DMS153 treated with DMSO at 0.1 percent for 48 hours (cell line): ENCODE results near the gene FBRS.
"Not testable (repeated sequence)": the region's sequence is repeated elsewhere in the genome, so short reads cannot be mapped to it uniquely, and the experiment has no call there.

ENCODE experiments used
- DNase-seq: peaks from one replicate; lab custom pipeline; 2025; ENCODE audit not compliant: unreplicated experiment; lab: John Stamatoyannopoulos, UW

FBRS gene

GRCh38 chr16:30663820-30664219 is 5.6 kb downstream of the FBRS start:
- no peak for DNase-seq

- DNase-seq, result no peak
These were observed 6.4 kb downstream of the FBRS start for GRCh38 chr16:30664616-30665109.

GRCh38 chr16:30665155-30665829 is 7.1 kb downstream of the FBRS start:
- DNase-seq, result no peak

- DNase-seq, result no peak
These were observed 7.6 kb downstream of the FBRS start for GRCh38 chr16:30665830-30666190.

DNA sequence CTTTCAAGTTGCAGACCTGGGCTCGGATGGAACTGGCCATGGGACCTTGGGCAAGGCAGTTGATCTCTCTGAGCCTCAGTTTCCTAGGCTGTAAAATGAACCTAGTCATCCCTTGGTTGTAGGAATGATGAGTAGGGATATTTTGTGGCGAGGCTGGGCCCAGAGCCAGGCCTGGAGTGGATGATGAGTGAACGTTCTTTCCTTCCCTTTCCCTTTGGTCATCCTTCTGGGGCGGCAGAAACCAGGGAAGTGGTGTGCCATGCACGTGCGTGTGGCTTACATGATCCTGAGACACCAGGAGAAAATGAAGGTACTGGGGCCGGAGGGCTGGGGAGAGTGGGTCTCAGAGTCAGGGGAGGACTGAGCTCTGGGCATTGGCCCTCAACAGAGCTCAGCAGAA is 8.4 kb downstream of the FBRS start:
- DNase-seq, result no peak

DNA sequence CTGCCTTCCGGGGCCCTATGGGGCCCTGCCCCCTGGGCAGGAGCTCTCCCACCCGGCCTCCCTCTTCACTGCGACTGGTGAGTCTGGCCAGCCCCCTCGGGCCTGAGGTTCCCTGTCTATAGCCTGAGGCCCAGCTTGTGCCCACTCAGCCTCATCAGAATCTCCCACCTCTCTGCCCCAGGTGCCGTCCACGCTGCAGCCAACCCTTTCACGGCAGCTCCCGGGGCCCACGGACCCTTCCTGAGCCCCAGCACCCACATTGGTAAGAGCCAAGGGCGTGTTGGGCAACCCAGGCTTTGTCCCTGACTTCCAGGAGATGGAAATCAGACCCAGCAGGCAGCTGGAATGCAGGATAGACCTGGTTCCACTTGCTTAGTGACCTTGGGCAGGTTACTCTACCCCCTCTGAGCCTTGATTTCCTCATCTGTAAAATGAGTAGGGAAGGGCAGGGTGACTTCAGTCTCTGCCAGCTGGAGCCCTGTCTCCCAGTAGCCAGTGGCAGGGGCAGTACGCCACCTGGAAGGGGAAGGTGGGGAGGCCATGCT is 9.2 kb downstream of the FBRS start:
- DNase-seq, result no peak

- DNase-seq, result no peak
These were observed 10.2 kb downstream of the FBRS start for GRCh38 chr16:30668393-30668792.

DNA sequence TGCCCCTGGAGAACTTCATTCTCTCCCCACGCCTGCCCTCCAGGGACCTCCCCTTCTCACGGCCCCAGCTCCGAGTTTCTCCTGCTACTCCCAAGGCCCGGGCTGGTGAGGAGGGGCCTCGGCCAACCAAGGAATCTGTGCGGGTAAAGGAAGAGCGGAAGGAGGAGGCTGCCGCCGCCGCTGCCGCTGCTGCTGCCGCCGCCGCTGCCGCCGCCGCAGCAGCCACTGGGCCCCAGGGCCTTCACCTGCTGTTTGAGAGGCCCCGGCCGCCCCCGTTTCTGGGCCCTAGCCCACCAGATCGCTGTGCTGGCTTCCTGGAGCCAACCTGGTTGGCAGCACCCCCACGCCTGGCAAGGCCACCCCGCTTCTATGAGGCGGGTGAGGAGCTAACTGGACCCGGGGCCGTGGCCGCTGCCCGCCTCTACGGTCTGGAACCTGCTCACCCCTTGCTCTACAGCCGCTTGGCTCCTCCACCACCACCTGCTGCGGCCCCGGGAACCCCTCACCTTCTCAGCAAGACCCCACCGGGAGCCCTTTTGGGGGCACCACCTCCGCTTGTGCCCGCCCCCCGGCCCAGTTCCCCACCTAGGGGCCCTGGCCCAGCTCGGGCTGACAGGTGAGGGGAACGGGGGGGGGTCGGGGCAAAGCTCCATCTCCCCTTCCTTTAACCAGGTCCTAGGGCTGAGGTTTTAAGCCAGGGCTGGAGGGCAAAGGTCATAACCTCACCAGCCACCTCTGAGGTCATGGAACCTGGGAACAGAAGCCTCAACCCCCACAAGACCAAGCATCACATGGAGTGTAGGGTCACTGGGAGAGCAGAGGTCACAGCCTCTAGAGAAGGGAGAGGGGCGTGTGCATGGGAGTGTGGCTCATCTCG is 11.0 kb downstream of the FBRS start:
- no peak for DNase-seq

DNA sequence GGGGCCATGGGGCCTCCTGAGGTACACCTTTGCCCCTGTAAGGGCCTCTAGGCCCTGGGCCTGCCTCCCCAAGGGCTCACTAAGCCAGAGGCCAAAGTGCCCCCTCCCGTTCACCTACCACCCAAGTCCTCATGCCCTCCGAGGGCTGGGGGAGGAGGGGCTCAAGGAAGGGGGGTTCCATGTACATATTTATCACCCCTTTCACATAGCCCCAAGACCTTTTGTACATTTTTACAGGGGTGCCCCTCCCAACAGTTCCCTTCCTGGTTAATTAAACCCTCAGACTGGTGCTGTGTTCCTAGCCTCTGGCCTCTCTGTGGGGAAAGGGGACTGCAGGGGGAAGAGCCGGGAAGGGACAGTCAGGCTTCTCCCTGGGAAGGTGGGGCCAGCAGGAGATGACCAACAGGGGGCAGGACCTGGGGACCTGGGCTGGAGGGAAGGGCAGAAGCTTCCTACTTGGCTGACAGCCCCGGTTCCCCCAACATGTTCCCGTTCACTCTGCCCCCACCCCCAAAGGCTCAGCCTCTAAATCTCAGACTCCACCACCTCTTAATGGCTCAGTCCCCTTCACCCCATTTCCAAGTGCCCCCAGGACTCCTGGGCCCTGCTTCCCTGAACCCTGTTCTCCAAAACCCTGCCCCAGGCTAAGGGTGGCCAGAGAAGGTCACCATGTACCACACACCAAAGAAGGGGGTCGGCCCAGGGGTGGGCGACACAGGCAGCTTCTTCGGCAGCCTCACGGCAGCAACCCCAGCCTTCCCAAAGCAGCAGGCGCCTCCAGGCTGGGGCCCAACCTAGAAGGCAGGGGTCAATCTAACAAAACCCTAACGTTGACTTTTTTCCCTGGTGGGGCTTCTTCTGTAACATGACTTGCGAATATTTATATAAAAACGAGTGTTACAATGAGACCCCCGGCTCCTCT is 11.9 kb downstream of the FBRS start:
- DNase-seq, result no peak

DNA sequence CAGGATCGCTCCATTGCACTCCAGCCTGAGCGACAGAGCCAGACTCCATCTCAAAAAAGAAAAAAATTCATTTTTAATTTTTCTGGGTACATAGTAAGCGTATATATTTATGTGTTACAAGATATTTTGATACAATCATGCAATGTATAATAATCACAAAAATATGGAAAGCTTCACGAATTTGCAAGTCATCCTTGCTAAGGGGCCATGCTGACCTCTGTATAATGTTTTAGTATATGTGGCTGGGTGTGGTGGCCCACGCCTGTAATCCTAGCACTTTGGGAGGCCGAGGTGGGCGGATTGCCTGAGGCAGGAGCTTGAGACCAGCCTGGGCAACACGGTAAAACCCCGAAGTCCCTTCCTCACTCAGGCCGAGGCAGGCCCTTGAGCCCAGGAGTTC is 16.9 kb downstream of the FBRS start:
- DNase-seq, result no peak

GRCh38 chr16:30677931-30678585 is 19.8 kb downstream of the FBRS start:
- DNase-seq, result no peak

DNA sequence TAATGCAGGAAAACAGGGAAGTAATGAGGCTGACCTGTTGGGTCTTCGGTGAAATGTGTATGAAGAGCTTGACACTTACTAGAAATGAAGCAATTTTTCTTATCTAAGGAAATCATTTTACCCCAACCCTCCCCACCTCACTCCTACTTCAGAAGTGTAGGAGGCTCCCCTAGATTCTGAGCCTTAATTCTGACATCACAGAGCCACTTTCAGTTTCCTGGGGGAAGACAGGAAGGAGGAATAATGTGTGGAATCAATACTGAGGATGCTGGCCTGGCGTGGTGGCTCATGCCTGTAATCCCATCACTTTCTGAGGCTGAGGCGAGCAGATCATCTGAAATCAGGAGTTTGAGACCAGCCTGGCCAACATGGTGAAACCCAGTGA is 20.3 kb downstream of the FBRS start:
- no peak for DNase-seq

- no peak for DNase-seq
These were observed 22.1 kb downstream of the FBRS start for GRCh38 chr16:30680326-30680725.

DNA sequence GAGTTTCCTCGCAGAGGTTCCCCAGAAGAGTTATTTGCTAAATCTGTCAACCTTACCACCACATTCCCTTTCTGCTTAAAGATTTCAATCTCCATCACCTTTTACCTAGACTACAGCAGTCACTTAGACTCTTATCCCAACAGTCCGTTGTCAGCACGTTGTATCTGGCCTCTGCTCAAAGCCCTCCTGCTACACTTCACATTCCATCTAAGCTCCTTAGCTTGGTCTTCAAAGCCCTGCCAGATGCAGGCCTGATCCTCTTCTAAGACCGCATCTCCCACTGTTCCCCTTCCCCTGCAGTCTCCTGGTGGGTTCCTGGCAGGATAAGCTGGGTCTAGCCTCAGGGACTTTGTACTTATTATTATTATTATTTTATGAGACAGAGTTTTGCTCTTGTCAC is 30.5 kb downstream of the FBRS start:
- no peak for DNase-seq

DNA sequence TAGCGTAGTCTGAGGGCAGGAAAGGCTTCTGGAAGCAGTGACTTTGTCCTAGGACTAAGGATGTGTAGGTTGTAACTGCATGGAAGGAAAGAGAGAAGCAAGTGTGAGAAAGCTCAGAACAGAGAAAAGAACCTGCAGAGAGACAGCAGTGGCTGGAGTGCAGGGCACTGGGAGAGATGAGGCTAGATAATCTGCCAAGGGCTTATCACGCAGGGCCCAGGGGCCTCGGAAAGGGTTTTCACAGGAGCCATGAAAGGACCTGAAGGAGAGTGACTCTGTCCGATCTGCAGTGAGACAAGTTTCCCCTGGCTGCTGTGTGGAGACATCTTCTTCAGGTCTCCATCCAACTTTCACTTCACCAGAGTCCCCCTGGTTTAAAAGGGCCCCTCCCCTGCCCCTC is 33.7 kb downstream of the FBRS start:
- no peak for DNase-seq

DNA sequence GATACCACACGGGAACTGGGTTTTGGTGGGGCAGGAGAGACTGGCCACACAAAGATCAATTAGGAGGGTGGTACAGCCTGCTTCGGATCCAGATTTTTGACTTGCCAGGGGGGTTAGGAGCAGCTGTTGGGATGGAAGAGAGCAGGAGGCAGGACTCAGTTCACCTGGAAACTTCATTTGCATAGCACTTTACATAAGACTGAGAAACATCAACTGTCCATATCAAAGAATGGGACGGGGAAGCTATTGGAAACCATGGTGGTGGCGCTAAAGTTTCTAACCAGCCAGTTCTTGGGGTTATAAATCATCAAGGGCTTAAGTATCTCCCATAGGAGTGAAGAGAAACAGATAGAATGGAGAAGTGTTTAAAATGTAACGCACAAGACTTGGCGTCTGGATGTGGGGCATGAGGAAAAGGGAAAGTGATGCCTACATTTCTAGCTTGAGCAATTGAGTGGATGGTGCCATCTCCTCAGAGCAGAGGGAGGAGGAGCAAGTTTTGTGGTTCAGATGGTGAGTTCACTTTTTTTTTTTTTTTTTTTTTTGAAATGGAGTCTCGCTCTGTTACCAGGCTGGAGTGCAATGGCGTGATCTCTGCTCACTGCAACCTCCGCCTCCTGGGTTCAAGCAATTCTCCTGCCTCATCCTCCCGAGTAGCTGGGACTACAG is 34.3 kb downstream of the FBRS start:
- no peak for DNase-seq

DNA sequence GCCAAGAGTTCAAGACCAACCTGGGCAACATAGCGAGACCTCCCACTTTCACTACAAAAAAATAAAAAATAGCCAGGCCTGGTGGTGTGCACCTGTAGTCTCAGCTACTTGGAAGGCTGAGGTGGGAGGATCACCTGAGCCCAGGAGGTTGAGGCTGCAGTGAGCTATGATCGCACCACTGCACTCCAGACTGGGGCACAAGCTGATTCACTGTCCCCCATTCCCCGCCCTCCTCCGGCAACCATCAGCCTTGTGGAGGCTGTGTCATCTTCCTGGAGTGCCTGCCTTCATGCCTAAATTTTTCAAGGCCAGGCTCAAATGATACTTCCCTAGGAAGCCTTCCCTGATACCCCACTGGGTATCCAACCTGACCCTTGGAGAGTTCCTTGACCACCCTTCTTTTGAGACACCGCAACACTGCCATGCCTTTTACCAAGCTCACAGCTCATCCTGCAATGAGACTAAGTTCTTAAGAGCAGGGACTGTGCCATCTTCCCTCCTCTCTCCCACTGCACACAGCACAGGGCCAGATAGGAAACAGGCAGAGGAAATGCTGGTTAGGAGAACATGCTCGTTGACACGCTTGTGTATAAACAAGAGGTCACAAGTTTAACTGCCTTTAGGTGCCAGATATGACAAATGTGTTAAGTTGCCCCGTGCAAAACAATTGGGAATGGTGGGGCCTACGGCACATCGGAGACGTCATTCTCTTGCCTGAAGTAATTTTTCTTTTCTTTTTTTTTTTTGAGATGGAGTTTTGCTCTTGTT is 36.9 kb downstream of the FBRS start:
- DNase-seq, result no peak

DNA sequence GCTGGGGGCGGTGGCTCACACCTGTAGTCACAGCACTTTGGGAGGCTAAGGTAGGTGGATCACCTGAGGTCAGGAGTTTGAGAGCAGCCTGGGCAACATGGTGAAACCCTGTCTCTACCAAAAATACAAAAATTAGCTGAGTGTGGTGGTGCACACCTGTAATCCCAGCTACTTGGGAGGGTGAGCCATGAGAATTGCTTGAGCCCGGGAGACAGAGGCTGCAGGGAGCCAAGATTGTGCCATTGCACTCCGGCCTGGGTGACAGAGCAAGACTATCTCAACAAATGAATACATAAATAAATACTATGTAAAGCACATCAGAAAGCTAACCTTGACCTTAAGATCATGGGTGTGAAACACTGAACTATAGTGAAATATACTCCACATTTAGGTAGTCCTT is 38.4 kb downstream of the FBRS start:
- not testable (repeated sequence) for DNase-seq
